Measurements from ENCODE around the gene MEF2D.

MEF2D gene

DNA sequence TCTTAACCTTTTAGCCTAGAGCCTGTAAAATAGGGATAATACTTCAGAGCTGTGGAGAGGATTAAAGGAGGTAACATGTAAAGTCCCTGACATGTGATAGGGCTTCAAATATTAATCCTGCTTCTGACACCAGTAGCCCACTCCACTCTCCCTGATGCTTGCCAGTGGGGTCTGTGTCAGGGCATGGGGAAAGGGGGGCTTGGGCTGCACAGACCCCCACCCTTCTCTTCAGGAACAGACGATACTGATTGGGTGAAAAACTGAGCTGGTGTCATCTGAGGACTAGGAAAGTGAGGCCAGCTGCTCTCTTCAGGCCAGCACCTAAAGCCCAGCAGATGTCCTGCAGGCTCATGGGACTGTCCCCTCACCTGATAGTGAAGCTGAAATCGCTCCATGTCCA lies 27.0 kb upstream of the MEF2D start:
- TF ChIP-seq, protein P1, sequence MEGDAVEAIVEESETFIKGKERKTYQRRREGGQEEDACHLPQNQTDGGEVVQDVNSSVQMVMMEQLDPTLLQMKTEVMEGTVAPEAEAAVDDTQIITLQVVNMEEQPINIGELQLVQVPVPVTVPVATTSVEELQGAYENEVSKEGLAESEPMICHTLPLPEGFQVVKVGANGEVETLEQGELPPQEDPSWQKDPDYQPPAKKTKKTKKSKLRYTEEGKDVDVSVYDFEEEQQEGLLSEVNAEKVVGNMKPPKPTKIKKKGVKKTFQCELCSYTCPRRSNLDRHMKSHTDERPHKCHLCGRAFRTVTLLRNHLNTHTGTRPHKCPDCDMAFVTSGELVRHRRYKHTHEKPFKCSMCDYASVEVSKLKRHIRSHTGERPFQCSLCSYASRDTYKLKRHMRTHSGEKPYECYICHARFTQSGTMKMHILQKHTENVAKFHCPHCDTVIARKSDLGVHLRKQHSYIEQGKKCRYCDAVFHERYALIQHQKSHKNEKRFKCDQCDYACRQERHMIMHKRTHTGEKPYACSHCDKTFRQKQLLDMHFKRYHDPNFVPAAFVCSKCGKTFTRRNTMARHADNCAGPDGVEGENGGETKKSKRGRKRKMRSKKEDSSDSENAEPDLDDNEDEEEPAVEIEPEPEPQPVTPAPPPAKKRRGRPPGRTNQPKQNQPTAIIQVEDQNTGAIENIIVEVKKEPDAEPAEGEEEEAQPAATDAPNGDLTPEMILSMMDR (IDR thresholded peaks at IDR 0.05; ENCODE audit: control insufficient read depth, insufficient read depth, low read depth, low read length, missing control alignments) = no peak
- DNase-seq (ENCODE audit: low read depth) = no peak
- no peak overlapping the region for H3K4me3 ChIP-seq (ENCODE audit: control insufficient read depth, low read depth, low read length)

GRCh38 chr1:156525856-156526489 lies 25.4 kb upstream of the MEF2D start:
- TF ChIP-seq, protein P1 (IDR thresholded peaks at IDR 0.05; ENCODE audit: control insufficient read depth, insufficient read depth, low read depth, low read length, missing control alignments) = no peak
- DNase-seq (ENCODE audit: low read depth) = no peak
- H3K4me3 ChIP-seq (ENCODE audit: control insufficient read depth, low read depth, low read length) = no peak overlapping the region

- DNase-seq (ENCODE audit: low read depth) = no peak
- TF ChIP-seq, protein P1 (IDR thresholded peaks at IDR 0.05; ENCODE audit: control insufficient read depth, insufficient read depth, low read depth, low read length, missing control alignments) = no peak
- H3K4me3 ChIP-seq (ENCODE audit: control insufficient read depth, low read depth, low read length) = no peak overlapping the region
Measured at GRCh38 chr1:156525071-156525501, 24.5 kb upstream of the MEF2D start.

GRCh38 chr1:156524481-156524869 lies 23.9 kb upstream of the MEF2D start:
- DNase-seq (ENCODE audit: low read depth) = no peak
- H3K4me3 ChIP-seq (ENCODE audit: control insufficient read depth, low read depth, low read length) = no peak overlapping the region
- TF ChIP-seq, protein P1 (IDR thresholded peaks at IDR 0.05; ENCODE audit: control insufficient read depth, insufficient read depth, low read depth, low read length, missing control alignments) = no peak

DNA sequence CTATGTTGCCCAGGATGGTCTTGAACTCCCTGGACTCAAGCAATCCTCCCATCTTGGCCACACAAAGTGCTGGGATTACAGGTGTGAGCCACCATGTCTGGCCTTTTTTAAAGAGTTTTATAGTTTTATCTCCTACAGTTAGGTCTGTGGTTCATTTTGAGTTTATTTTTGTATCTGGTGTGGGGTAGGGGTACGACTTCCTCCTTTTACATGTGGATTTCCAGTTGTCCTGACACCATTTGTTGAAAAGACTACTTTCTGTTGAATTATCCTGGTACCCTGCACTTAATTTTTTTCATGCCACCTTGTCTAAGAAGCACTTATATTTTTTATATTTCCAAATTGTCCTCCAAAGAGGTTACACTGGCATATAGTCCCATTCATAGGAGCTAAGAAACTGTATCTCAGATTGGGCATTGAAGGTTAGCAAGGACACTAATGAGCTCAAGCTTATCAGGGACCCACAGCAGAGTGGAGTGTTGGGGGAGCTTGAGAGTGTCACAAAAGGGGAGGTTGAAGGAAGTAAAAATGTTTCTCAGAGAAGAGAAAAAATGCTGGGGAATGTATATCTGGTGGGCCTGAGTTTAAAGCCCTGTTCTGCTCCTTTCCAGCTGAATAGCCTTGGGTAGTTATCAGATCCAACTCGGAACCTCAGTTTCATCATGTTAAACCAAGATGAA lies 23.4 kb upstream of the MEF2D start:
- TF ChIP-seq, protein P1 (IDR thresholded peaks at IDR 0.05; ENCODE audit: control insufficient read depth, insufficient read depth, low read depth, low read length, missing control alignments) = no peak

DNA sequence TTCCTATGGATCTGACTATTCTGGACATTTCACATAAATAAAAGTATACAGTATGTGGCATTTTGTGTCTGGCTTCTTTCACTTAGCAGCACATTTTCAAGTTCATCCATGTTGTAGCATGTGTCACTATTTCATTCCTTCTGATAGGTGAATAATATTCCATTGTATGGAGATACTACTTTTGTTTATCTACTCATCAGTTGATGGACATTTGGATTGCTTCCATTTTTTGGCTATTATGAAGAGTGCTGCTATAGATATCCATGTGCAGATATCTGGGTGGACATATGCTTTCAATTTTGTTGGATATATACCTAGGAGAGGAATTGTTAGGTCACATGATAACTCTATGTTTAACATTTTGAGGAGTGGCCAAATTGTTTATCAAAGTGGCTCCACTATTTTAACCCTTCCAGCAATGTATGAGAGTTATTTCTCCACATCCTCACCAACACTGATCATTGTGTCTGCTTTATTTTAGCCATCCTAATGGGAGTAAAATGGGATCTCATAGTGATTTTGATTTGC lies 21.9 kb upstream of the MEF2D start:
- no peak for DNase-seq (ENCODE audit: low read depth)
- TF ChIP-seq, protein P1 (IDR thresholded peaks at IDR 0.05; ENCODE audit: control insufficient read depth, insufficient read depth, low read depth, low read length, missing control alignments) = no peak

More for the DNA sequence above, 23.4 kb upstream of the MEF2D start:
- DNase-seq (ENCODE audit: low read depth) = no peak
- no peak overlapping the region for H3K4me3 ChIP-seq (ENCODE audit: control insufficient read depth, low read depth, low read length)

More for the DNA sequence above, 21.9 kb upstream of the MEF2D start:
- no peak overlapping the region for H3K4me3 ChIP-seq (ENCODE audit: control insufficient read depth, low read depth, low read length)
